KG1 (cell line): ENCODE measurements around the gene TERT.
"Not testable (repeated sequence)": the region's sequence is repeated elsewhere in the genome, so short reads cannot be mapped to it uniquely, and the experiment has no call there.

Experiments
- DNase-seq: peaks from one replicate; lab custom pipeline; 2025; lab: John Stamatoyannopoulos, UW

Gene TERT

DNA sequence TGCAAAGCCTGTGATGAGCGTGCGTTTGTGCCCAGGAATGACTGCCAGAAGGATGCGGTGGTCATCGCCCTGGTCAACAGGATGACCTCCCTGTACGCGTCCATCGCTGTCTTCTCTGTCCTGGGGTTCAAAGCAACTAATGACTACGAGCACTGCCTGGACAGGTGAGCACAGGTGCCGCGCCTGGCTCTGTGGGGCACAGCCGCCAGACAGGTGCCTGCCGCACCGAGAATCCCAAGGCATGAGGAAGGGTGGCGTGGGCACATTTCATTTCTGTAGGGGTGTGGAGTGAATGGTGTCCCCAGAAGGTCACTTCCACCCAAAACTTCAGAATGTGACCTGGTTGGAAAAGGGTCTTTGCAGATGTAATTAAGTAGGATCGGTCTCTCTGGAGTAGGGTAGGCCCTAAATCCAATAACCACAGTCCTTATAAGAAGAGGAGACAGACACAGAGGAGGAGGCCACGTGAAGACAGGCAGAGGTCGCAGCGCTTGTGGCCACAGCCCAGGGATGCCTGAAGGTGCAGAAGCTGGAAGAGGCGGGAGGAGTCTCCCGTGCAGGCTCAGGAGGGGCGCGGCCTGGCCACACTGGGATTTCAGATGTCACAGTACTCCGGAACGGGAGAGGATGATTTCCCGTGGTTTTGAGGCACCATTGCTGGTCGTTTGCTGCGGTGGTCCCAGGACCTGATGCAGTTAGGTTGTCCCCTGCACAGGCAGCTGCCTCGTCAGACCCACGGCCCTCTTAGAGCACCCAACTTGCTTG, 54.2 kb downstream of the TERT start:
- DNase-seq, result no peak

DNA sequence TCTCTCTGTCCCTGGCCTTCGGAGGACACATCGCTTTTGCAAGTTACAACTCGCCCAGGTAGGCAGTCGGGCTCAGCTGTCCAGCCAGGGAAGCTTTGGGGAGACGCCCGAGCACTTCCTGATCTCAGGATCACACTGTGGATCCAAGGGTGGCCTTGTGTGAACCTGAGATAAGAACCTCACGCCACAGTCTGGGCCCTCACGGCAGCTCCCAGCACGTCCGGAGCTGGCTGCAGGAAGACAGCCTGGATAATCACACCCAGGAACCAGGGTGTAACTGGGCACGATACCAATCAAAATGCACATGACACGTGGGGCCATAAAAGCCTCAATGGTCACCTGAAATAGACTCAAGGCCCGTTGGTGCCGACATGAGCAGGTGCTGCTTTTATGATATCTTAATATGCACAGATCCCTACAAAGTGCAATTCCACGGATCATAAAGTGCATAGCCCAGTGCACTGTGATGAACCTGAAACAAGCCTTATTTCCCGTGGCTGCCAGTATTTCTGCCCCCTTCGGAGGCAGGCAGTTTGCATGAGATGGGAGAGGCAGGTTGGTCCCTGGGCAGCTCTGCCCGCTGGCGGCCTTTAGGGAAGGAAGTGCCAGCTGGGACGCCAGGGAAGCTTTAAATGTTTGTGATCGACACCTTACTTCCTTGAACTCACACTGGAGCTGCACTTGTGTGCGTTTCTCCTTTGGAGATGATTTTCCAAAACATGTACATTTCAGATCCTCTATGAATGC, 55.2 kb downstream of the TERT start:
- DNase-seq, result no peak

DNA sequence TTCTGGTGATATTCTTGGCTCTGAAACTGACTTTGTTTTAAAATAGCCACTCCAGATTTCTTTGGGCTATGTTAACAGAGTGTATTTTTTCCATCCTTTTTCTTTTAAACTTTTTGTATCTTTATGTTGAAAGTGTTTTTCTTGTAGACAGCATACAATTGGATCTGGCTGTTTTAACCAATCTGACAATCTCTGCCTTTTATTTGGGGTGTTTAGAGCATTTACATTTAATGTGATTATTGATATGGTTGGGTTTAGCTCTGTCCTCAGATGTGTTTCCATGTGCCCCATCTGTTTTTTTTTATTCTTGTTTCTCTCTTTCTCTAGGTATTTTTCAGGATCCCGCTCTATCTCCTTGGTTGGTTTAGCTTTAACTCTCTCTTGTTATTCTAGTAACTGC, 59.0 kb downstream of the TERT start:
- DNase-seq, result no peak

DNA sequence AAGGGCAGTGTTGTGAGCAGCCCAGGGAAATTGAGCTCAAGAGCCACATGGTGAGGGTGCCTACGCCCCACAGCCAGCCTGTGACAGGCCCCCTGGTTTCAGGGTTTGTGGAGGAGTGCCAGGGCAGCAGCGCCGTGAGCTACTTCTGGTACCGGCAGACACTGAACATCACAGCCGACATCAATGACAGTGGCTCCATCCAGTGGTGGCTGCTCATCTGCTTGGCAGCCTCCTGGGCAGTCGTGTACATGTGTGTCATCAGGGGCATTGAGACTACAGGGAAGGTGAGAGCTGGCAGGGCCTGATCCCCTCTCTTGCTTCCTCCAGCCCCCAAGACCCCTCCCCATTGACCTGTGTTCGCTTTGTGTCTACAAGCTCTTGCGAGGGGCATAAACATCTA, 59.5 kb downstream of the TERT start:
- no peak for DNase-seq

DNA sequence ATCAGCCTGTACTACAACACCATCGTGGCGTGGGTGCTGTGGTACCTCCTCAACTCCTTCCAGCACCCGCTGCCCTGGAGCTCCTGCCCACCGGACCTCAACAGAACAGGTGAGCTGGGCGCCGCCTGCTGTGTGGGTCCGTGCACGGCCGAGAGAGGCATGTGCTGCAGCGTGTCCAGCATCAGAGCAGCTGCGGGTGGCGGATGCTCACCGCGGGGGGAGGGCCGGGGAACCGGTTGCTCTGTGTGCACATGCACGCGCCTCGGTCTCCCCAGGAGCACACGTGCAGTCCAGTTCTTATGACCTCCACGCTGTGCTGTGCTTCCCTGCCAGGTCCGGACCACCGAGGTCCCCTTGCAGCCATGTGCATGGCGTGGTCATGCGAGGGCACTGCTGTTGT, 62.1 kb downstream of the TERT start:
- DNase-seq, result no peak

DNA sequence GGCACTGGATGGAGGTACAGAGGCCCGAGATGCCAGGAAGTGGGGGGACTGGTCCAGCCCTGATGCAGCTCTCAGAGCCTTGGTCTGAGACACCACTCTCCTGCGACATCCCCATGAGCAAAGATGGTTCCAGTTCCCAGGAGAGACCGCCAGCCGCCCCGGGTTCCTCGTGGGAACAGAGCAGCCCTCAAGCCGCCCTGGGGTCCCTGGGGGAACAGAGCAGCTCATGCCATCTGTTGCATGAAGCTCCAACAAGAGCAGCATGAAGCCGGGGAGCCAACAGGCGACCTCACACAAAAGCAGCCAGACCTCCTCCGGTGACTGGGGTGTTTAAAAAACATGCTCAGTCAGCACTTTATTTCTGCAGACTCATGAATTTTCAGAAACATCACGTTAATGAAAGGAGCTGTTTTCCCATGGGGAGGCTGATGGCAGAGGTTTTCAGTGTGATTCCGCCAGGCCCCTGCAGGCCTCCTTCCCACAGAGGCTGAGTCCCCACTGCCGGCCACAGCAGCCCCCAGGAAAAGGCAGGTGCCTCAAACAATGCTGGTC, 63.4 kb downstream of the TERT start:
- no peak for DNase-seq

DNA sequence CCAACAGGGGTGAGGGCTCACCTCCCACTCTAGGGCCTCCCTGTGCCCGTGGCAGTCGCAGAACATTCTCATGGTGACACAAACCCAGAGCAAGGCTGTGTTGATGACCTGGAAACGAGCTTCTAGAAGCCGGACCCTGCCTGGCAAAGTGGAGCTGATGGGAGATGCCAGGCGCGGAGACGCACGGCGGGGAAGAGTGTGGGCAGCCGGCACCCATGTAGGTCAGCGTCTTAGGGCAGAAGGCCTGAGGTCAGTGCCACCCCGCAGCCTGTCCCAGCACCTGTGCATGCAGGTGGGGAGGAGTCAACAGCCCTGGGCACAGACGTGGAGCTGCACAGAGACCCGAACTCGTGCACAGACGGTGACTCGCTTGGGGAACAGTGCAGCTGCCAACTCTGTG, 64.3 kb downstream of the TERT start:
- DNase-seq, result no peak

DNA sequence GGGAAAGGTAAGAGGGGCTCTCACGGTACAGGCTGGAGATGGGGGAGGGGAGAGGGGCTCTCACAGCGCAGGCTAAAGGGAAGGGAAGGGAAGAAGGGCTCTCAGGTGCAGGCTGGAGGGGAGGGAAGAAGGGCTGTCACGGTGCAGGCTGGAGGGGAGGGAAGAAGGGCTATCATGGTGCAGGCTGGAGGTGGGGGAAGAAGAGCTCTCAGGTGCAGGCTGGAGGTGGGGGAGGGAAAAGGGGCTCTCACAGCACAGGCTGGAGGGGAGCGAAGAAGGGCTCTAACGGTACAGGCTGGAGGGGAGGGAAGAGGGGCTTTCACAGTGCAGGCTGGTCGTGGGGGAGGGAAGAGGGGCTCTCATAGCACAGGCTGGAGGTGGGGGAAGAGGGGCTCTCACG, 65.0 kb downstream of the TERT start:
- no peak for DNase-seq

DNA sequence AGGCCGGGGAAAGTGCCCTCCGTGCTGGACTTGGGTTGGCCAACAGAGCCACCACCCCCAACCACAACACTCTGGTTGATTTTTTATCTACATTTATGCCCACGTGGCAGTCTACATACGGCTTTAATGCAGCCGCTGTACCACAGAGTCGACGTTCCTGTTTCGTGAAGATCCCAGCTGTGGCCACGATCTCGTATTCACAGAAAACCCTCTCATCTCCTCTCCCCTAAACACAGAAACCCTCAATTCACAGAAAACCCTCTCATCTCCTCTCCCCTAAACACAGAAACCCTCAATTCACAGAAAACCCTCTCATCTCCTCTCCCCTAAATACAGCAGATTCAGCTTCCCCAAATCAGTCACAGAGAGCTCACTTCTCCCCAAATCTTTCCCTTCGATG, 65.8 kb downstream of the TERT start:
- not testable (repeated sequence) for DNase-seq

DNA sequence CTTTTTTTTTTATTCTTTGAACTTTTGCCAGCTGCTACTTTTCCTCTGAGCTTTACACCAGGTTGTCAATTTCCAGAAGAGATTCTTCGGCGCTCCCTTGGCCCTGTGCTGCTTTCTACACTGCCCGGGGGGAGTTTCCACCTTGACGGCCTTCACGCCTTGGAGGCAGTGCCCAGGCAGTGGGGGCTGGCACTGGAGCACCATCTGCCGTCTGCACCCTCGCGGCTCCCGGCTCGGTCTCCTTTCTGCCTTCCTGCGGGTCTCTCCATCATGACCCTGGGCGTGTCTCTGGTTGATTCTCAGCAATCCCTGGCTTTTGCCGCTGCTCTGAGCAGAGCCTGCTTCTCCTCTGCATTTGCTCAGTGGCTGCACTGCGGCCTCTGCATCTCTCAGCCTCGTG, 66.7 kb downstream of the TERT start:
- DNase-seq, result no peak

DNA sequence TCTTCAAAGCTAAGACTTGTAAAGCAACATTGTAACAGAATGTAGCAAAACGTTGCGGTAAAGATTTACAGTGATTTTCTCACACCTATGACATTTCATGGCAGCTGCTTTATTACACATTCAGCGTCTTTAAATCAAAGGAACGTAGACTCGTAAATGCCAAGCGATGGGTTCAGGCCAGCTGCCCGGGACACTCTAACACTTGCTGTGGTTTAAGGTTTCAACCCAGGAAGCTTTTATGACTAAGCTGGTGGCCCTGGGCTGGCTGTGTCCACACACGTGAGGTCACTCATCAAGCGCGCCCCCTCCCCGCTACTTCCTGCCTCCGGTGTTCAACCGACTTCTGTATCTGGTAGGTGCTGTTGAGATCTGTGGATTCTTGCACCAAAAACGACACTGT, 67.2 kb downstream of the TERT start:
- DNase-seq, result no peak

DNA sequence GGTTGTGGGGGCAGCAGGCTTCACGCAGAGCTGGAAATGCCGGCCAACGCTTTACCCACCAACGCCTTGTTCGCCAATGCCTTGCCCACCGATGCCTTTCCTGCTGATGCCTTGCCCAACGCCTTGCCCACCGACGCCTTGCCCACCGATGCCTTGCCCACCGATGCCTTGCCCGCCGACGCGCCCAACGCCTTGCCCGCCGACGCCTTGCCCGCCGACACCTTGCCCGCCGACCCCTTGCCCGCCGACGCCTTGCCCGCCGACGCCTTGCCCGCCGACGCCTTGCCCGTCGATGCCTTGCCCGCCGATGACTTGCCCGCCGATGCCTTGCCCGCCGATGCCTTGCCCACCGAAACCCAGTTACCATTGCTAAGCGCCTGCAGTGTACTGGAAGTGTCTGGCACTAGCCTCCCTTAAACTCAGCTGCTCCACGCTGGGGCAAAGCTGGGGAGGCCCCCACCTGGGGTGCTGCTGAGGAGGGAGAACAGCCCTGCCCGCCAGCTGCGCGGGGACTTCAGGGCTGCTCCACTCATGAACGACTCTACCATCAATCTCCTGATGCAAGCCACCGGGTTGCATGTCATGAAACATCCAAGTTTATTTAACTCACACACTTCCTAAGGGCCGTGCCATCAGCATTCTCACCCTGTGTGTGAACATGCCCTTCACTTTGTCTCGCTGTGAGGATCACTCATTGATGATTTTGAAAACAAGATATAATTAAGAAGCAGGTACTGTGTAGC, 67.9 kb downstream of the TERT start:
- DNase-seq, result no peak

DNA sequence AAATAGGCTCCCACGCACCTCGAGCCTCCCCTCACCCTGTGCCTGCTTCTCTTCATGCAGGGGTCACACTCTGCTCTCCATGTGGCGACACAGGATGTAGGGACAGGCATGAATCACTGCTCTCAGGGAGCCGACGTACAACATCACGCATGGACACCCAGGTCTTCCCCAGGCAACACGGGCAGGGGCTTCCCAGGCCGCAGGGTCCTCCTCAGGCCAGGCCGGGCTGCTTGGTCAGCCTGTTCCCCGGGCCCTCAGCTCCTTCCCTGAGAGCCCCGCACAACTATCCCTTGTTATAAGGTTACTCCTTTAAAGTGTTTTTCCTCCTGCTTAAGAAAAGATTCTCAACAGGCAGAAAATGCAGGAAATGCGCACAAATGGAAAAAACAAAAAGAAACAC, 68.6 kb downstream of the TERT start:
- no peak for DNase-seq

DNA sequence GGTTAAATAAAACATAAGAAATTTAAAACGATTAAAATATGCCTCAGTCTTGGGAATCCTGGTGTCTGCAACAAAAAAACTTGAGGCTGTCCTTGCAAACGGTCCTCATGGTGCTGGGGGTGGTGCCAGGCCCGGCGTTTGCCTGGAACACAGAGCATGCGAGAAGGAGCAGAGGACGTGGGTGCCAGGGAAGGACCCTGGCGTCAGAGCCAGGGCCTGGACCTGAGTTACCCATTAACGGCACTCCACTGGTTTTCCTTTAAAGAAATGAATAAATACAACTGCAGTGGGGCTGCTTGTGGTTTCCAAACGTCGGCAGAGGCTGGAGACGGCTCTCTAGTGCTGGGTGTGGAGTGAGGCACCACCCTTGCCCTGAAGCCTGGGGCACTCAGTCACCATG, 69.8 kb downstream of the TERT start, which contains the start of gene SLC6A18:
Gene SLC6A18, plus strand, starts transcription at position 301 of the 400 bp plus-strand sequence. Its CDS starts 97 bp downstream, at position 398.
- DNase-seq, result no peak

DNA sequence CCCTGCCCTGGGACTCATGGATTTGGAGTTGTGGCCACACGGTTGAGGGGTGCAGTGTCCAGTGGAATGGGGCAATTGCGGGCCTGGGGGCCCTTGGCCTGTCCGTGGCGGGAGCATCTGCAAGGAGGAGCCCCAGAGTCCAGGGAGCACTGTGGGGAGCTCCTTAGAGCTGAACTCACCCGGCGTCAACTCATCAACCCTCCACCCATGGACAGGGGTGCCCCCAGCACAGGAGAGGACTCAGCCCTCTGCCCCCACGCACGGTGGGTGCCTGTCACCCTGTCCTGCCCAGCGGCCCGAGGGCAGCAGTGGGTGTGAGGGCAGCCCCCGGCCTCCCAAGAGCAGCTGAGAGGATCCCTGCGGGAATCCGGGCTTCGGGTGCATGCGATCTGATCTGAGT, 70.2 kb downstream of the TERT start:
- no peak for DNase-seq

DNA sequence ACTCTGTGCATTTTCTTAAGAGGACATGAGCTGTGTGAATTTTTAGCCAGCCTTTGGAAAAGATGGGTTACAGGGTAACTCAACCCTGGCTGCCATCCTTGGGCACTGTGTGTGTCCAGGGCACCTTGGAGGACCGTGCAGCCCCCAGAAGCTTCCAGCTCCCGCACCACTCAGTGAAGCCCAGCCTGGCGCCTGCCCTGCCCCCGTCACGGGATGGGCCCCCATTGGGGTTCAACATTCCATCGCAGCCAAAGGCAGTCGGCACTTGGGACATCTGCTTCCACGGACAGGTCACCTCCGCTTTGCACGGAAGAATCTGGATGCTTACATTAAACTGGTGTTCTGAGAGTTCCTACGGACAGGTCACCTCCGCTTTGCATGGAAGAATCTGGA, 71.6 kb downstream of the TERT start:
- DNase-seq, result no peak

DNA sequence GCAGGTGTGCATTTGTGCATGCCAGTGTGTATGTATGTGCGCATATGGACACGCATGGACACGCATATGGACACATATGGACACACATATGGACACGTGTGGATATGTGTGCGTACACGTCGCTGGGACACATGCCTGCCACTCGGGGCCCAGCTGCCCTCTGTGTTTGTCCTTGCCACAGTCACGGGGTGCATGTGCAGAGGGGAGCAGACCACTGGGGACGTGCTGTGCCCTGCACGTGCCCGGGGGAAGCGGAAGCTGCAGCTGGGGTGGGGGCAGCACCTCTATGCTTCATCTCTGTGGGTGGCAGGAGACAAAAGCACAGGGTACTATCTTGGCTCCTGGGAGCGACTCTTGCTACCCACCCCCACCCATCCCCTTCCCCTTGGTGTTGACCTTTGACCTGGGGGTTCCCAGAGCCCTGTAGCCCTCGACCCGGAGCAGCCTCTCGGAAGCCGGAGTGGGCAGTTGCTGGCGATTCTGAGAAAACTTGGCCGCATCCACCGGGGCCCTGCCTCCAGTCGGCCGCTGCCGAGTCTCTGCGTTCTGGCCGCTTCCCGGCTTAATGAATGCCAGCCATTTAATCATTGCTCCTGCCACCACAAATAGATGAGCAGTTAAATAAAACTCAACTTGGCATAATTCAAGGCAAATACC, 72.1 kb downstream of the TERT start:
- DNase-seq, result no peak

DNA sequence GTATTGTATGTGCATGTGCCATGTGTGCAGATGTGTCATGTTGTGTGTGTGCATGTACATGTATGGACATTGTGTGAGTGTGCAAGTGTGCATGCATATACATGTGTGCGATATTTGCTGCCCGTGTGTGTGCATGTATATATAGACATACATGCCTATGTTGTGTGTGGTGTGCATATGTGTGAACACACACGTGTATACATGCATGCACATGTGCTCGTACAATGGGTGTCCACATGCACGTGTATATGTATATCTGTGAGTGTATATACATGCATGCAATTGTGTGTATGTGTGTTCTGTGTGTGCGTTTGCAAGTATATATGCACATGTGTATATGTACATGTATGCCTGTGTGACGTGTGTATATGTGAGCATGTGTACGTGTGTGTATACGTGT, 72.7 kb downstream of the TERT start:
- no peak for DNase-seq

DNA sequence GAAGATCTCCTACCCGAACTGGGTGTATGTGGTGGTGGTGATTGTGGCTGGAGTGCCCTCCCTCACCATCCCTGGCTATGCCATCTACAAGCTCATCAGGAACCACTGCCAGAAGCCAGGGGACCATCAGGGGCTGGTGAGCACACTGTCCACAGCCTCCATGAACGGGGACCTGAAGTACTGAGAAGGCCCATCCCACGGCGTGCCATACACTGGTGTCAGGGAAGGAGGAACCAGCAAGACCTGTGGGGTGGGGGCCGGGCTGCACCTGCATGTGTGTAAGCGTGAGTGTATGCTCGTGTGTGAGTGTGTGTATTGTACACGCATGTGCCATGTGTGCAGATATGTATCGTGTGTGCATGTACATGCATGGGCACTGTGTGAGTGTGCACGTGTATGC, 73.1 kb downstream of the TERT start:
- DNase-seq, result no peak

DNA sequence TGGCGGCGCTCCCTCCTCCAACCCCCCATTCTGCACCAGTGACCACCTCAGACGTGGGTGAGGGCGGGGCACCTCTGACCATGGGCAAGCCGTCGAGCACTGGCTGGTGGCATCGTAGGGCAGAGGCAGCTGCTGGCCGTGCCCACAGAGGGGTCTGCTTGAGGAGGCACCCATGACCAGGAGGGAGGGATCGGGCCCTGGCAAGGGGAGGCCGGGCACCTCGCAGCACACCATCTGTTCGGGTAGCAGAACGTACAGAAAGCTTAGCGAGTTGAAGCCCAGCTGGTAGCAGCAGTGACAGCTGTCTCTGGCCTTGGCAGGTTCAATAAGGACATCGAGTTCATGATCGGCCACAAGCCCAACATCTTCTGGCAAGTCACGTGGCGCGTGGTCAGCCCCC, 74.0 kb downstream of the TERT start:
- DNase-seq, result no peak

DNA sequence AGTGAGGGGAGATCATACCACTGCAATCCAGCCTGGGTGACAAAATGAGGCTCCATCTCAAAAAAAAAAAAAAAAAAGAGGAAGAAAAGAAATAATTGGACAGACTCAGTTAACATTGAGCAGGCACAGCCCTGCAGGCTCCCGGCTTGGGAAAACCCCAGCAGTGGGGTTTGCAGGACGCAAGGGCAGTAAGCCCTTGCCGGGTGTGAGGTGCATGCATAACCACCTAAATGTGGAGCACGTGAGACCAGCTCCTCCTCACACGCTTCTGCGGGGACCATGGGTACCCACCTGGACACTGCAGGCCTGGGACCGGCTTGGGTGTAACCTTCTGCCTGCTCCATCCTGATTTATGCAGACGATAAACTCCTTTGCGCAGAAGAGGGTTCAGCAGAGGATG, 74.5 kb downstream of the TERT start:
- no peak for DNase-seq

DNA sequence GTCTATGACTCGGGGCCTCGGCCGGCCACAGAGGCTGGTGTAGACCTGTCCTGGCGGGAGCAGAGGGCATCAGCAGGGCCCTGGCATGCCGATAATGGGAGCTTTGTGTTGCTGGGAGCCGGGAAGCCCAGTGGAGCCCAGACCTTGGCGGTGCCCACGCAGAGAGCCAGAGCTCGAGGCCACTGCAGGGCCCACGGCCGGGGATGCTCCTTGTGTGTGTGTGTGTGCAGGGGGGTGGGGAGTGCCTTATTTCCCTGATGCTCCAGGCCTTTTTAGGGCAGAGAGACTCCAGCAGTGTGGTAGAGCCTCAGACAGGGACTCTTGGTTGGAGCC, 75.1 kb downstream of the TERT start:
- no peak for DNase-seq
